ENCODE data around the gene SCLY.

The SCLY gene

DNA sequence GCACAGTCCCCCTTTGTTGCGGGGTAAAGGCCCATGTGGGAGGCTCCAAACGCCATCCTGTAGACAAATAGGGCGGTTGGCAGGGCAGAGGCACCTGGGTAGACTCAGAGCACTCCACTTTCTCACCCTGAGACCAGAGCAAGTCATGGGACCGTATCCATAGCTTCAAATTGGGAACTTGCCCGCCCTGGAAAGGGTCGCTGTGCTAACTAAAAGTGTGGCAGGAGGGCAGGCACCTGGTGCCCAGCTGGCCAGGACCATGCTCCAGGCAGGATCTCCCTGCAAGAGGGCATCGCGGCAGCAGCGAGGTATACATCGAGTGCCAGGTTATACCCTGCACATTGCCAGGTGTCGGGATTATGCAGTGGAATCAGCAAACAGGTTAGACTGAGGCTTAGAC is 20.8 kb upstream of the SCLY start:
- Histone ChIP-seq H3K36me3 (replicated peaks in 1 of 2; ENCODE audit: control insufficient read depth in 2 of 2, insufficient read depth in 2 of 2, low read length in 2 of 2) (peaks cover 23 to 86% of the 10 kb centered on the region in 2 donors), H2BK5ac (ENCODE audit: low read length) (peak overlapping the region; percentile 59), H2BK12ac (ENCODE audit: low read length) (no peak overlapping the region), H3K4me1 (ENCODE audit: control insufficient read depth in 2 of 2, insufficient read depth in 1 of 2, low read depth in 1 of 2, low read length in 2 of 2) (no peaks in the 10 kb centered on the region), H2AFZ (ENCODE audit: low read length) (no peak overlapping the region), H2AK5ac (ENCODE audit: low read depth, low read length) (no peak overlapping the region), H3K4me2 (ENCODE audit: insufficient read depth, low read length, poor library complexity, severe bottlenecking) (no peak overlapping the region), H3K9me3 (replicated peaks in 1 of 2; ENCODE audit: control insufficient read depth in 2 of 2, insufficient read depth in 1 of 2, low read depth in 1 of 2, low read length in 2 of 2) (no peaks in the 10 kb centered on the region), H4K8ac (ENCODE audit: low read depth, low read length) (no peak overlapping the region), H2BK15ac (ENCODE audit: low read length) (no peak overlapping the region), H3K27ac (replicated peaks; ENCODE audit: low read length) (no peak overlapping the region), H3K14ac (ENCODE audit: low read length) (no peak overlapping the region), H4K91ac (ENCODE audit: low read depth, low read length, poor library complexity) (no peak overlapping the region), H3K9ac (ENCODE audit: low read depth, low read length, poor library complexity) (peak overlapping the region; percentile 66), H3K23ac (ENCODE audit: low read depth, low read length, poor library complexity) (peak overlapping the region; percentile 58), H3K27me3 (ENCODE audit: control insufficient read depth in 3 of 3, insufficient read depth in 3 of 3, low read depth in 1 of 3, low read length in 3 of 3) (no peaks in the 10 kb centered on the region), H3K4ac (ENCODE audit: low read length) (no peak overlapping the region), H3K79me1 (ENCODE audit: low read depth, low read length) (no peaks in the 10 kb centered on the region), H2BK120ac (ENCODE audit: low read depth, low read length) (no peak overlapping the region), H3K4me3 (ENCODE audit: low read length in 2 of 2) (no peak overlapping the region), H3K18ac (ENCODE audit: low read length) (peak overlapping the region; percentile 42)
- DNase-seq (ENCODE audit: low spot score), result no peak
- WGBS, 2 donors (ENCODE audit: extremely low coverage in 2 of 2, insufficient read length in 2 of 2, insufficient replicate concordance in 1 of 2), result no CpG with 5 or more reads among the region's 11 CpGs

DNA sequence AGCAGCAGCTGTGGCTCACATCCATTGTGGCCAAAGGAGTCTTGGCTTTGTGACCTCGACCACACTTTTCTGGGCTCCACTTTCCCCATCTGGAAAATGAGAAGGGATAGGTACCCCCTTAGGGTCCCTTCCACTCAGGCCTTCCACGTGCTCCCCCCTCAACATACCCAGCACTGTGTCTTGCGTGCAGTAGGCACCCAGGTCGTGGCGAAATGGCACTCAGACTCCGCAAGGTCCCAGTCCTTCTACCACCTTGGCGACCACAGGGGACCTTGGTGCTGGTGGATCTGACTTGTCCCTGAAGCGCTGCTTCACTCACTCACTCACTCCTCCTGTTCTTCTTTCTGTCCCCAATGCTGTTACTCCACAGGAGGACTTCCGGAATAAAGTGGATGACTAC is 19.9 kb upstream of the SCLY start:
- Histone ChIP-seq H2AFZ (ENCODE audit: low read length) (no peak overlapping the region), H3K36me3 (replicated peaks in 1 of 2; ENCODE audit: control insufficient read depth in 2 of 2, insufficient read depth in 2 of 2, low read length in 2 of 2) (peaks cover 24 to 81% of the 10 kb centered on the region in 2 donors), H3K27me3 (ENCODE audit: control insufficient read depth in 3 of 3, insufficient read depth in 3 of 3, low read depth in 1 of 3, low read length in 3 of 3) (no peaks in the 10 kb centered on the region), H3K79me1 (ENCODE audit: low read depth, low read length) (no peaks in the 10 kb centered on the region), H2BK120ac (ENCODE audit: low read depth, low read length) (no peak overlapping the region), H4K8ac (ENCODE audit: low read depth, low read length) (no peak overlapping the region), H3K4me1 (ENCODE audit: control insufficient read depth in 2 of 2, insufficient read depth in 1 of 2, low read depth in 1 of 2, low read length in 2 of 2) (no peaks in the 10 kb centered on the region), H3K14ac (ENCODE audit: low read length) (no peak overlapping the region), H3K4me2 (ENCODE audit: insufficient read depth, low read length, poor library complexity, severe bottlenecking) (no peak overlapping the region), H2BK15ac (ENCODE audit: low read length) (no peak overlapping the region), H4K91ac (ENCODE audit: low read depth, low read length, poor library complexity) (no peak overlapping the region), H3K9me3 (replicated peaks in 1 of 2; ENCODE audit: control insufficient read depth in 2 of 2, insufficient read depth in 1 of 2, low read depth in 1 of 2, low read length in 2 of 2) (no peaks in the 10 kb centered on the region), H3K18ac (ENCODE audit: low read length) (no peak overlapping the region), H3K27ac (replicated peaks; ENCODE audit: low read length) (no peak overlapping the region), H2BK12ac (ENCODE audit: low read length) (no peak overlapping the region), H3K9ac (ENCODE audit: low read depth, low read length, poor library complexity) (no peak overlapping the region), H3K4me3 (ENCODE audit: low read length in 2 of 2) (no peak overlapping the region), H2AK5ac (ENCODE audit: low read depth, low read length) (no peak overlapping the region), H3K4ac (ENCODE audit: low read length) (no peak overlapping the region), H3K23ac (ENCODE audit: low read depth, low read length, poor library complexity) (no peak overlapping the region), H2BK5ac (ENCODE audit: low read length) (no peak overlapping the region)
- no CpG with 5 or more reads among the region's 9 CpGs for WGBS, 2 donors (ENCODE audit: extremely low coverage in 2 of 2, insufficient read length in 2 of 2, insufficient replicate concordance in 1 of 2)
- no peak for DNase-seq (ENCODE audit: low spot score)

GRCh38 chr2:238042090-238042489 is 18.7 kb upstream of the SCLY start:
- H3K14ac ChIP-seq (ENCODE audit: low read length), result no peak overlapping the region
- peaks cover 24 to 81% of the 10 kb centered on the region in 2 donors for H3K36me3 ChIP-seq (replicated peaks in 1 of 2; ENCODE audit: control insufficient read depth in 2 of 2, insufficient read depth in 2 of 2, low read length in 2 of 2)
- no peak overlapping the region for H3K18ac ChIP-seq (ENCODE audit: low read length)
- no peak overlapping the region for H3K4ac ChIP-seq (ENCODE audit: low read length)
- no peaks in the 10 kb centered on the region for H3K9me3 ChIP-seq (replicated peaks in 1 of 2; ENCODE audit: control insufficient read depth in 2 of 2, insufficient read depth in 1 of 2, low read depth in 1 of 2, low read length in 2 of 2)
- DNase-seq (ENCODE audit: low spot score), result no peak
- H3K23ac ChIP-seq (ENCODE audit: low read depth, low read length, poor library complexity), result no peak overlapping the region
- H3K9ac ChIP-seq (ENCODE audit: low read depth, low read length, poor library complexity), result no peak overlapping the region
- no peak overlapping the region for H2BK12ac ChIP-seq (ENCODE audit: low read length)
- no peaks in the 10 kb centered on the region for H3K79me1 ChIP-seq (ENCODE audit: low read depth, low read length)
- no peak overlapping the region for H2AFZ ChIP-seq (ENCODE audit: low read length)
- no peak overlapping the region for H3K27ac ChIP-seq (replicated peaks; ENCODE audit: low read length)
- H4K91ac ChIP-seq (ENCODE audit: low read depth, low read length, poor library complexity), result no peak overlapping the region
- no peaks in the 10 kb centered on the region for H3K27me3 ChIP-seq (ENCODE audit: control insufficient read depth in 3 of 3, insufficient read depth in 3 of 3, low read depth in 1 of 3, low read length in 3 of 3)
- no peaks in the 10 kb centered on the region for H3K4me1 ChIP-seq (ENCODE audit: control insufficient read depth in 2 of 2, insufficient read depth in 1 of 2, low read depth in 1 of 2, low read length in 2 of 2)
- H2BK120ac ChIP-seq (ENCODE audit: low read depth, low read length), result no peak overlapping the region
- no CpG with 5 or more reads among the region's 5 CpGs for WGBS, 2 donors (ENCODE audit: extremely low coverage in 2 of 2, insufficient read length in 2 of 2, insufficient replicate concordance in 1 of 2)
- no peak overlapping the region for H2BK15ac ChIP-seq (ENCODE audit: low read length)
- no peak overlapping the region for H2AK5ac ChIP-seq (ENCODE audit: low read depth, low read length)
- H3K4me3 ChIP-seq (ENCODE audit: low read length in 2 of 2), result no peak overlapping the region
- H2BK5ac ChIP-seq (ENCODE audit: low read length), result no peak overlapping the region
- H3K4me2 ChIP-seq (ENCODE audit: insufficient read depth, low read length, poor library complexity, severe bottlenecking), result no peak overlapping the region
- H4K8ac ChIP-seq (ENCODE audit: low read depth, low read length), result no peak overlapping the region

DNA sequence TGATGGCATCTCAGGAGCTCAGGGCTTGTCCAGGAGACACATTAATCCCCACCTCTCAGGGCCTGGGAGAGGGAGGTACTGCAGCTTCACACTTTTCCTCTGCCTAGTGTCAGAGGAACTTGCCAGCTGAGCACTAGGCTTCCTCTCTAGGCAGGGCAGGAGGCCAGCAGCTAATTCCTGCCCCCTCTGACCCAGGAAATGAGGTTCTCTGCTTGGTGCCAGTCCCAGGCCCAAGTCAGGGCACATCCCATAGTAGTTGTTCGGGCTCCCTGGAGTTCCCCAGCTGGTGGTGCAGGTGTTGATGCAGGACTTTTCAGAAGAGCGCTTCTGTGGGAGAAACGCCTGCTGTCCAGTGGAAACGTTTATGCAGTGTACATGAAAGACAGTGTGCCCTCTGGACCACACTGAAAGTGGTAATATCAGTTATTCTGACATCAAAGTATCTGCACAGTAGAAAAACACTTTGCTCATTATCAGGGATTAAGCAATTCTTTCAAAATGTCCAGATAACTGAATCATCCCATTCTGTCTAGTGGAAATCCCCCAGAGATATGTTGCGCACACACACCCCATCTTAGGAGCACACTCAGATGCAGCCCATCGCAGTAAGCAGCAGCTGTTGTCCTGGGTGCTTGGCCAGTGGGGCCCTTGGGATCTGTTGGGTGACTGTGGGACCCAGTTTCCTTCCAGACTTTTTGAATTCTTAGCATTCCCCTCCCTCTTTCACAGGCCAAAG is 17.8 kb upstream of the SCLY start:
- H4K8ac ChIP-seq (ENCODE audit: low read depth, low read length), result no peak overlapping the region
- no peaks in the 10 kb centered on the region for H3K4me1 ChIP-seq (ENCODE audit: control insufficient read depth in 2 of 2, insufficient read depth in 1 of 2, low read depth in 1 of 2, low read length in 2 of 2)
- no peak overlapping the region for H3K18ac ChIP-seq (ENCODE audit: low read length)
- no peak overlapping the region for H2AFZ ChIP-seq (ENCODE audit: low read length)
- no peak overlapping the region for H2AK5ac ChIP-seq (ENCODE audit: low read depth, low read length)
- H3K9ac ChIP-seq (ENCODE audit: low read depth, low read length, poor library complexity), result no peak overlapping the region
- H3K79me1 ChIP-seq (ENCODE audit: low read depth, low read length), result no peaks in the 10 kb centered on the region
- peak overlapping the region in 1 of 2 donors; percentile 8 for H3K4me3 ChIP-seq (ENCODE audit: low read length in 2 of 2)
- H2BK5ac ChIP-seq (ENCODE audit: low read length), result no peak overlapping the region
- H4K91ac ChIP-seq (ENCODE audit: low read depth, low read length, poor library complexity), result no peak overlapping the region
- no CpG with 5 or more reads among the region's 6 CpGs for WGBS, 2 donors (ENCODE audit: extremely low coverage in 2 of 2, insufficient read length in 2 of 2, insufficient replicate concordance in 1 of 2)
- no peak overlapping the region for H3K4ac ChIP-seq (ENCODE audit: low read length)
- no peaks in the 10 kb centered on the region for H3K27me3 ChIP-seq (ENCODE audit: control insufficient read depth in 3 of 3, insufficient read depth in 3 of 3, low read depth in 1 of 3, low read length in 3 of 3)
- no peaks in the 10 kb centered on the region for H3K9me3 ChIP-seq (replicated peaks in 1 of 2; ENCODE audit: control insufficient read depth in 2 of 2, insufficient read depth in 1 of 2, low read depth in 1 of 2, low read length in 2 of 2)
- no peak overlapping the region for H3K14ac ChIP-seq (ENCODE audit: low read length)
- H2BK120ac ChIP-seq (ENCODE audit: low read depth, low read length), result no peak overlapping the region
- no peak for DNase-seq (ENCODE audit: low spot score)
- H3K27ac ChIP-seq (replicated peaks; ENCODE audit: low read length), result no peak overlapping the region
- no peak overlapping the region for H3K23ac ChIP-seq (ENCODE audit: low read depth, low read length, poor library complexity)
- H2BK12ac ChIP-seq (ENCODE audit: low read length), result no peak overlapping the region
- no peak overlapping the region for H3K4me2 ChIP-seq (ENCODE audit: insufficient read depth, low read length, poor library complexity, severe bottlenecking)
- no peak overlapping the region for H2BK15ac ChIP-seq (ENCODE audit: low read length)
- H3K36me3 ChIP-seq (replicated peaks in 1 of 2; ENCODE audit: control insufficient read depth in 2 of 2, insufficient read depth in 2 of 2, low read length in 2 of 2), result peaks cover 23 to 71% of the 10 kb centered on the region in 2 donors

All from neuronal stem cell (in vitro differentiated cells).